ENCODE measurements around the gene ATOSB.

Gene ATOSB

DNA sequence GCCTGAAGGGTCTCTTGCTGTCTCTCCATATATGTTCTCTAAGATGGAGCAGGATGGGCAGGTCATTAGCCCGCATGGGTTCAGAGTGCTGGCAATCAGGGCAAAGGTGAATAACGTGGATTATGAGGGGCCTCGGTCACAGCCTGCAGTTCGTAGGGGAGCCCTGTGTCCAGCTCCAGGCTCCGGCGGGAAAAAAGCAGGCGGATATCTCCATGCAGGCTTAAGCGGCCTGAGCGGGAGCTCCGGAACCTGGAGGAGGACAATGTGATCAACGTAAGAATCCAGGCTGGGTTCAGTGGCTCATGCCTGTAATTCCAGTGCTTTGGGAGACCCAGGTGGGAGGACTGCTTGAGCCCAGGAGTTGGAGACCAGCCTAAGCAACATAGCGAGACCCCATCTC lies 10.5 kb downstream of the ATOSB start:
- FAIRE-seq (no peak), DNase-seq (ENCODE audit: insufficient read length, low spot score) (no peak)
- TF ChIP-seq, protein P1, sequence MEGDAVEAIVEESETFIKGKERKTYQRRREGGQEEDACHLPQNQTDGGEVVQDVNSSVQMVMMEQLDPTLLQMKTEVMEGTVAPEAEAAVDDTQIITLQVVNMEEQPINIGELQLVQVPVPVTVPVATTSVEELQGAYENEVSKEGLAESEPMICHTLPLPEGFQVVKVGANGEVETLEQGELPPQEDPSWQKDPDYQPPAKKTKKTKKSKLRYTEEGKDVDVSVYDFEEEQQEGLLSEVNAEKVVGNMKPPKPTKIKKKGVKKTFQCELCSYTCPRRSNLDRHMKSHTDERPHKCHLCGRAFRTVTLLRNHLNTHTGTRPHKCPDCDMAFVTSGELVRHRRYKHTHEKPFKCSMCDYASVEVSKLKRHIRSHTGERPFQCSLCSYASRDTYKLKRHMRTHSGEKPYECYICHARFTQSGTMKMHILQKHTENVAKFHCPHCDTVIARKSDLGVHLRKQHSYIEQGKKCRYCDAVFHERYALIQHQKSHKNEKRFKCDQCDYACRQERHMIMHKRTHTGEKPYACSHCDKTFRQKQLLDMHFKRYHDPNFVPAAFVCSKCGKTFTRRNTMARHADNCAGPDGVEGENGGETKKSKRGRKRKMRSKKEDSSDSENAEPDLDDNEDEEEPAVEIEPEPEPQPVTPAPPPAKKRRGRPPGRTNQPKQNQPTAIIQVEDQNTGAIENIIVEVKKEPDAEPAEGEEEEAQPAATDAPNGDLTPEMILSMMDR (IDR thresholded peaks at IDR 0.05; ENCODE audit: insufficient read depth, missing control alignments), result no peak

GRCh38 chr9:35104586-35104985 lies 11.1 kb downstream of the ATOSB start:
- DNase-seq (ENCODE audit: insufficient read length, low spot score) (no peak), FAIRE-seq (no peak)
- TF ChIP-seq, protein P1 (IDR thresholded peaks at IDR 0.05; ENCODE audit: insufficient read depth, missing control alignments), result no peak

- TF ChIP-seq, protein P1 (IDR thresholded peaks at IDR 0.05; ENCODE audit: insufficient read depth, missing control alignments), result no peak
- FAIRE-seq (no peak), DNase-seq (ENCODE audit: insufficient read length, low spot score) (no peak)
Measured at GRCh38 chr9:35103660-35104191, 11.9 kb downstream of the ATOSB start.

GRCh38 chr9:35102769-35103659 lies 12.6 kb downstream of the ATOSB start, which contains the start of gene STOML2:
TSS of gene STOML2 (minus strand) at chr9:35103131. CDS start at chr9:35103094, 37 bp downstream.
- FAIRE-seq (no peak), DNase-seq (ENCODE audit: insufficient read length, low spot score) (peak; percentile 98)
- TF ChIP-seq, protein P1 (IDR thresholded peaks at IDR 0.05; ENCODE audit: insufficient read depth, missing control alignments), result no peak

DNA sequence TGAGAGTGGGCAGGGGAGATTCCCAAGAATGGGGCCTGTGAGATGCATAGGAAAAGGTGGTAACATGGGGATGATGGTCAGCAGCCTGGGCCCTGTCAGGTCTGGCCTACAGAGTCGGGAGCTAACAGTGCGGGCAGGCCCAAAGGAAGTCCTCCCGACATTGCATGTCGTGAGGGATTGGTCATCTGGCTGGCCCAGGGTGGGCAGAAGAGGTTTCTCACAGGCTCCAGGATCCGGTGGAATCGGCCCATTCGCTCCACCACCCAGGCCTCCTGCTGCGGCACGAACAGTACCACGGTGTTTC lies 13.2 kb downstream of the ATOSB start:
- TF ChIP-seq, protein P1 (IDR thresholded peaks at IDR 0.05; ENCODE audit: insufficient read depth, missing control alignments), result no peak
- FAIRE-seq (no peak), DNase-seq (ENCODE audit: insufficient read length, low spot score) (no peak)

GRCh38 chr9:35097573-35097972 lies 18.1 kb downstream of the ATOSB start:
- no peak for FAIRE-seq
- TF ChIP-seq, protein P1 (IDR thresholded peaks at IDR 0.05; ENCODE audit: insufficient read depth, missing control alignments), result no peak
- DNase-seq (ENCODE audit: insufficient read length, low spot score), result no peak
